ENCODE results near the gene ZNF331.

ZNF331 gene

DNA sequence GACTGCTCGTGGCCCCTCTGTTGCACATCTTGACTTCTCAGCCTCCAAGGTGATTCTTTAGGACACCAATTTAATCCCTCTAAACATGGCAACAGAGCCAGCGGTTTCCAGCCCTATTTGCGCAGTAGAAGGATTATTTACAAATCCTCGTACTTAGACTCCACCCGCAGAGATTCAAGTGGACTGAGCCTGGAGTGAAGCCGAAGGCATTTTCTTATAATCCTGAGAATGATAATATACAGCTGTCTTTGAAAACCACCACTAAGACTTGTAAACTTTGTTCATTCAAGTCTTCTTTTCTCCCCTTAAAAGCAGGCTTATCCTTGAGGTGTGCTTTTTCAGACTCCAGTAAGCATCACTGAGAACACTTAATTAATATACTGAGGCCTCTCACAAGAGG, 89.0 kb downstream of the ZNF331 start:
- DNase-seq (ENCODE audit: low read depth in 2 of 2), result no peak

Data from stimulated activated CD8-positive, alpha-beta memory T cell treated with anti-CD3 and anti-CD28 coated beads, Interleukin-15, amount 100 ng/mL, for 48 hours (primary cell).